PFSK-1 (cell line): ENCODE data around the gene DTX1.

Experiments used
- FOXP2 ChIP-seq: optimal IDR thresholded peaks from 2 replicates; pipeline ENCODE3; 2011; ENCODE audit warnings: borderline replicate concordance, control low read depth, inconsistent platforms; ENCODE audit not compliant: insufficient read depth; ENCODE audit errors: extremely low read length, extremely low read depth
- POLR2AphosphoS5 ChIP-seq: IDR thresholded peaks from 2 replicates; pipeline ENCODE4 v1.6.1; 2012; ENCODE audit warnings: low read depth, mild to moderate bottlenecking, control low read depth, low read length, moderate library complexity
- REST ChIP-seq, 2 experiments: IDR thresholded peaks; 2 replicates each; pipeline versions ENCODE4 v1.6.1 to v1.8.0; 2011 to 2012; ENCODE audit warnings: low read depth in 2 of 2, low read length in 2 of 2, control low read depth in 1 of 2, inconsistent platforms in 1 of 2, mild to moderate bottlenecking in 1 of 2, moderate library complexity in 1 of 2; ENCODE audit not compliant: insufficient read depth in 1 of 2
- SIN3A ChIP-seq: IDR thresholded peaks from 2 replicates; pipeline ENCODE4 v1.6.1; 2012; ENCODE audit warnings: mild to moderate bottlenecking, low read length, moderate library complexity, borderline replicate concordance; ENCODE audit not compliant: insufficient read depth
- TAF1 ChIP-seq: IDR thresholded peaks from 2 replicates; pipeline ENCODE4 v1.6.1; 2012; ENCODE audit warnings: low read length, control low read depth, borderline replicate concordance; ENCODE audit not compliant: insufficient read depth

DTX1 gene

GRCh38 chr12:113134521-113134951 is 78.0 kb downstream of the DTX1 start:
- TF ChIP-seq FOXP2 (no peak), SIN3A (no peak), POLR2AphosphoS5 (no peak), TAF1 (no peak), REST (IDR thresholded peaks at IDR 0.05; ENCODE audit: insufficient read depth in 1 of 2, low read depth in 2 of 2, low read length in 2 of 2) (no peak)

- TF ChIP-seq TAF1: no peak
- TF ChIP-seq POLR2AphosphoS5: no peak
- no peak for TF ChIP-seq REST (IDR thresholded peaks at IDR 0.05; ENCODE audit: insufficient read depth in 1 of 2, low read depth in 2 of 2, low read length in 2 of 2)
- TF ChIP-seq FOXP2: no peak
- no peak for TF ChIP-seq SIN3A
Observed at GRCh38 chr12:113135178-113136127, 78.9 kb downstream of the DTX1 start, which contains the start of gene RASAL1. TSS of gene RASAL1 (minus strand) at chr12:113135761. CDS start at chr12:113135462, 299 bp downstream.

DNA sequence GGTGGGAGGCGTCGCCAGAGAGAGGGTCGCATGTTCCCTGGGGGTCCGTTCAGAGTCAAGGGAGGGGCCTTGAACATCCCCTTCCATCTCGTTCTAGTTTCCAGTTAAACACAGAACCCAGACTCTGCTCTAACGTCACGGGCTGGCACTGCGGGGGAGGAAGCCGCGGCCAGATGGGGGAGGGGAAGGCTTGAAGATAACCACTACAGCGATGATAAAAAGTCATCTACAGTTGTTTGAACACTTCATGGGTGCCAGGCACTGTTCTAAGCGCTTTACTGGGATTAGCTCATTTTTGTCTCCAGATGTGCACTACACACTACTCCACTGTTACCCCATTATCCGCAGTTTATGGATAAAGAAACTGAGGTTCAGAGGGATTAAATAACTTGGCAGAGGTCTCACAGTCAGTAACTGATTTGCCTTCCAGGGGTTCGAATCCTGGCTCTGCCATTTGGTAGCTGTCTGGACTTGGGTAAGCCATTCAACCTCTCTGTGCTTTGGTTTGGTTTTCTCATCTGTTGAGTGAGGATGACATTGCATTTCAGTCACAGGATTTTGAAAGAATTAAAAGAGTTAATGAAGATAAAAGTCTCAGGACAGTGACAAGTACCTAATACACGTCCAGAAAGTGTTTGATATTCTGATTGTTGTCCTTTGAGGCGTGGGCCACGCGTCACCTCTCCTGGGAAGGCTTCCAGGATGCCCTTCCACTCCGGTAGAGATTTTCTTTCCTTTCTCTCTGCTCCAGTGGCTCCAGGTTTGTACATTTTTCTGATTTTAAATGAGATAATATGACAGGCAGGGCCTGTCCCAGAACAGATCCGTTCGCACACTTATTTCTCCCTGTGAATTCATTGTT is 79.8 kb downstream of the DTX1 start:
- TF ChIP-seq SIN3A: no peak
- no peak for TF ChIP-seq TAF1
- TF ChIP-seq FOXP2: no peak
- no peak for TF ChIP-seq POLR2AphosphoS5
- TF ChIP-seq REST (IDR thresholded peaks at IDR 0.05; ENCODE audit: insufficient read depth in 1 of 2, low read depth in 2 of 2, low read length in 2 of 2): no peak

DNA sequence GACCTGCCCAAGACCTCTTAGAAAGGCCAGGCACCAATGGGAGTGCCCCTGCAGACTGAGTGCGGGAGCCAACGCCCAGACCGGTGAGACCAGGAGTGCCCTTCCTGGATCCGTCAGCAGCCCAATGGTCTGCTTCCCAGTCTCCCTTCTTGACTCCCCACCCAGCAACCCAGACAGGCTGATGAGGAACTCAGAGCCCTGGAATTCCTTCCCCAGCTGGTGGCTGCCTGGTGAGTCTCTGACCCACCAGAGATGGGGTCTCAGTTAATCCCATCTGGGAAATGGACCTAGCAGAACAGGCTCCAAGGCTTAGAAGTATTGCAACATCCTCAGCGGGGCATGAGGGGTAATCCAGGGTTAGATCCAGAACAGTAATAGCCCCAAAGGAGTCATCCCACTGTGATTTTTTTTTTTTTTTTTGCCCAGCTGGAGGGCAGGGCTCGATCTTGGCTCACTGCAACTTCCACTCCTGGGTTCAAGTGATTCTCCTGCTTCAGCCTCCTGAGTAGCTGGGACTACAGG is 80.5 kb downstream of the DTX1 start:
- TF ChIP-seq FOXP2: no peak
- no peak for TF ChIP-seq TAF1
- TF ChIP-seq POLR2AphosphoS5: no peak
- no peak for TF ChIP-seq SIN3A
- TF ChIP-seq REST (IDR thresholded peaks at IDR 0.05; ENCODE audit: insufficient read depth in 1 of 2, low read depth in 2 of 2, low read length in 2 of 2): no peak
